ENCODE results near the gene ASGR1. TPM values are rescaled to one million over a fixed set of nuclear protein-coding genes. Genes with fewer than 3 reads are reported as not detected.

The ASGR1 gene
- total RNA-seq, 1 experiment from 2014 or later = 3.5 TPM

GRCh38 chr17:7211491-7212273, 32.5 kb upstream of the ASGR1 start:
- CTCF ChIA-PET = no interaction called here
- Histone ChIP-seq H3K9me2 (ENCODE audit: insufficient read depth) (no peaks in the 10 kb centered on the region), H2AFZ (no peak overlapping the region), H3K4me1 (replicated peaks; ENCODE audit: insufficient read depth) (peaks cover 8% of the 10 kb centered on the region), H3K27ac (no peak overlapping the region), H3K9me3 (ENCODE audit: insufficient read depth, low read depth) (no peaks in the 10 kb centered on the region), H3K79me2 (ENCODE audit: low read depth) (0 out of 2 replicates have a peak, but pooled peaks cover 3% of the 10 kb centered on the region), H3K4me2 (no peak overlapping the region), H3F3A (ENCODE audit: insufficient read depth, low read depth) (peaks cover 21% of the 10 kb centered on the region; the same call in 1 of the 2 replicates), H3K36me3 (ENCODE audit: low read depth) (no peaks in the 10 kb centered on the region), H4K20me1 (ENCODE audit: insufficient read depth) (no peaks in the 10 kb centered on the region), H3K4me3 (no peak overlapping the region), H3K27me3 (ENCODE audit: insufficient read depth, low read depth) (no peaks in the 10 kb centered on the region)
- DNase-seq = no peak
- intact Hi-C loops (cut with micrococcal nuclease; ENCODE audit: unreplicated experiment) = no loop called here
- BruUV-seq (replicated peaks) = no TSS peak
- TF ChIP-seq CTCF (conservative IDR thresholded peaks at IDR 0.05) (no peak), EZH2 (IDR thresholded peaks at IDR 0.05; ENCODE audit: low read depth) (no peak)
- POLR2A ChIA-PET (ENCODE audit: unreplicated experiment) = no interaction called here

GRCh38 chr17:7208754-7209460, 29.7 kb upstream of the ASGR1 start:
- H3K27me3 ChIP-seq (ENCODE audit: insufficient read depth, low read depth) = no peaks in the 10 kb centered on the region
- TF ChIP-seq CTCF (conservative IDR thresholded peaks at IDR 0.05) = no peak
- TF ChIP-seq EZH2 (IDR thresholded peaks at IDR 0.05; ENCODE audit: low read depth) = no peak
- H3K79me2 ChIP-seq (ENCODE audit: low read depth) = 0 out of 2 replicates have a peak, but pooled peaks cover 3% of the 10 kb centered on the region
- intact Hi-C loops (cut with micrococcal nuclease; ENCODE audit: unreplicated experiment) = no loop called here
- DNase-seq = no peak
- no TSS peak for BruUV-seq (replicated peaks)
- no peak overlapping the region for H3K27ac ChIP-seq
- no peaks in the 10 kb centered on the region for H3K36me3 ChIP-seq (ENCODE audit: low read depth)
- H3K9me3 ChIP-seq (ENCODE audit: insufficient read depth, low read depth) = no peaks in the 10 kb centered on the region
- no peak overlapping the region for H2AFZ ChIP-seq
- CTCF ChIA-PET = no interaction called here
- POLR2A ChIA-PET (ENCODE audit: unreplicated experiment) = no interaction called here
- no peak overlapping the region for H3K4me3 ChIP-seq
- H4K20me1 ChIP-seq (ENCODE audit: insufficient read depth) = no peaks in the 10 kb centered on the region
- H3K4me2 ChIP-seq = no peak overlapping the region
- peaks cover 15% of the 10 kb centered on the region; the same call in 1 of the 2 replicates for H3F3A ChIP-seq (ENCODE audit: insufficient read depth, low read depth)
- no peaks in the 10 kb centered on the region for H3K9me2 ChIP-seq (ENCODE audit: insufficient read depth)
- no peaks in the 10 kb centered on the region for H3K4me1 ChIP-seq (replicated peaks; ENCODE audit: insufficient read depth)

- H3K4me2 ChIP-seq = no peak overlapping the region
- no peaks in the 10 kb centered on the region for H3K79me2 ChIP-seq (ENCODE audit: low read depth)
- no peaks in the 10 kb centered on the region for H3K27me3 ChIP-seq (ENCODE audit: insufficient read depth, low read depth)
- ChIA-PET POLR2A (ENCODE audit: unreplicated experiment) (no interaction called here), CTCF (no interaction called here)
- no peak for DNase-seq
- no peaks in the 10 kb centered on the region for H3K4me1 ChIP-seq (replicated peaks; ENCODE audit: insufficient read depth)
- no peaks in the 10 kb centered on the region for H3K9me3 ChIP-seq (ENCODE audit: insufficient read depth, low read depth)
- intact Hi-C loops (cut with micrococcal nuclease; ENCODE audit: unreplicated experiment) = no loop called here
- TF ChIP-seq CTCF (conservative IDR thresholded peaks at IDR 0.05) = no peak
- TF ChIP-seq EZH2 (IDR thresholded peaks at IDR 0.05; ENCODE audit: low read depth) = no peak
- no peaks in the 10 kb centered on the region for H4K20me1 ChIP-seq (ENCODE audit: insufficient read depth)
- H2AFZ ChIP-seq = no peak overlapping the region
- BruUV-seq (replicated peaks) = no TSS peak
- no peaks in the 10 kb centered on the region for H3K9me2 ChIP-seq (ENCODE audit: insufficient read depth)
- no peak overlapping the region for H3K27ac ChIP-seq
- H3K36me3 ChIP-seq (ENCODE audit: low read depth) = no peaks in the 10 kb centered on the region
- peaks cover 6% of the 10 kb centered on the region; the same call in 1 of the 2 replicates for H3F3A ChIP-seq (ENCODE audit: insufficient read depth, low read depth)
- no peak overlapping the region for H3K4me3 ChIP-seq
Observed at GRCh38 chr17:7208027-7208571, 28.9 kb upstream of the ASGR1 start.
